GM03348 (cell line): ENCODE results near the gene RAB11FIP3.
A peak's percentile ranks its signal among the peaks of the same experiment; 100 is the strongest.
"Not testable (repeated sequence)": the region's sequence is repeated elsewhere in the genome, so short reads cannot be mapped to it uniquely, and the experiment has no call there.

Experiments used
- DNase-seq: peaks from one replicate; pipeline ENCODE4 v3.0.0; 2012; ENCODE audit warnings: low spot score

The RAB11FIP3 gene

GRCh38 chr16:425082-425718 is at the start of gene RAB11FIP3:
Gene RAB11FIP3, plus strand, starts transcription at chr16:425649. Its CDS starts 358 bp downstream, at chr16:426007.
- DNase-seq = peak; percentile 94

GRCh38 chr16:375927-376816 is 49.3 kb upstream of the RAB11FIP3 start:
- DNase-seq = no peak

GRCh38 chr16:376817-377418 is 48.5 kb upstream of the RAB11FIP3 start:
- DNase-seq = no peak

GRCh38 chr16:377419-377951 is 48.0 kb upstream of the RAB11FIP3 start:
- no peak for DNase-seq

GRCh38 chr16:378113-378820 is 47.2 kb upstream of the RAB11FIP3 start:
- not testable (repeated sequence) for DNase-seq

- DNase-seq = no peak
Observed at GRCh38 chr16:378821-379182, 46.6 kb upstream of the RAB11FIP3 start.

GRCh38 chr16:379183-379960 is 46.1 kb upstream of the RAB11FIP3 start:
- DNase-seq = no peak

GRCh38 chr16:379961-380761 is 45.3 kb upstream of the RAB11FIP3 start:
- no peak for DNase-seq

- peak; percentile 45 for DNase-seq
Observed at GRCh38 chr16:380762-381011, 44.8 kb upstream of the RAB11FIP3 start.

GRCh38 chr16:381012-381788 is 44.2 kb upstream of the RAB11FIP3 start:
- DNase-seq = peak; percentile 46

GRCh38 chr16:381789-382717 is 43.4 kb upstream of the RAB11FIP3 start, which contains the start of gene PGAP6:
Gene PGAP6, minus strand, starts transcription at chr16:381978. Its CDS starts 157 bp downstream, at chr16:381821.
- peak; percentile 98 for DNase-seq

- no peak for DNase-seq
Observed at GRCh38 chr16:383326-384051, 42.0 kb upstream of the RAB11FIP3 start.

GRCh38 chr16:386641-387156 is 38.8 kb upstream of the RAB11FIP3 start:
- no peak for DNase-seq

- not testable (repeated sequence) for DNase-seq
Observed at GRCh38 chr16:387761-388666, 37.4 kb upstream of the RAB11FIP3 start.

GRCh38 chr16:389352-389751 is 36.1 kb upstream of the RAB11FIP3 start:
- DNase-seq = no peak

- DNase-seq = peak; percentile 60
Observed at GRCh38 chr16:391885-392335, 33.5 kb upstream of the RAB11FIP3 start.
